ENCODE results near the gene NOP56.

- TF ChIP-seq CTCF (IDR thresholded peaks at IDR 0.05; ENCODE audit: low read depth, low read length, missing input control) (no peak), FOXA1 (IDR thresholded peaks at IDR 0.05) (no peak), RAD21 (IDR thresholded peaks at IDR 0.05) (no peak), TAF1 (conservative IDR thresholded peaks at IDR 0.05) (no peak), HNF4G (IDR thresholded peaks at IDR 0.05) (no peak), ZBTB33 (IDR thresholded peaks at IDR 0.05) (no peak), YY1 (IDR thresholded peaks at IDR 0.05) (no peak), RXRA (IDR thresholded peaks at IDR 0.05) (no peak), SP1 (IDR thresholded peaks at IDR 0.05) (no peak), ATF3 (IDR thresholded peaks at IDR 0.05) (no peak), REST (IDR thresholded peaks at IDR 0.05) (no peak), JUND (IDR thresholded peaks at IDR 0.05) (no peak), NR2F2 (IDR thresholded peaks at IDR 0.05) (no peak), MAX (IDR thresholded peaks at IDR 0.05) (no peak)
Observed at GRCh38 chr20:2640899-2641298, 11.5 kb upstream of the NOP56 start.
